Activated CD8-positive, alpha-beta memory T cell treated with anti-CD3 and anti-CD28 coated beads for 1 hour (primary cell): ENCODE results near the gene FAM228B.
"Not testable (repeated sequence)": the region's sequence is repeated elsewhere in the genome, so short reads cannot be mapped to it uniquely, and the experiment has no call there.

Experiments used
- DNase-seq, 2 donors: peaks; one replicate each; pipeline ENCODE4 v3.0.0-alpha.2; 2020; ENCODE audit warnings: low read depth in 1 of 2; ENCODE audit errors: extremely low read depth in 1 of 2

Gene FAM228B

GRCh38 chr2:24101992-24102391 lies 21.3 kb upstream of the FAM228B start:
- no peak for DNase-seq

- no peak for DNase-seq
Measured at GRCh38 chr2:24102677-24103076, 20.6 kb upstream of the FAM228B start.

- no peak for DNase-seq
Measured at GRCh38 chr2:24104110-24104650, 19.1 kb upstream of the FAM228B start.

DNA sequence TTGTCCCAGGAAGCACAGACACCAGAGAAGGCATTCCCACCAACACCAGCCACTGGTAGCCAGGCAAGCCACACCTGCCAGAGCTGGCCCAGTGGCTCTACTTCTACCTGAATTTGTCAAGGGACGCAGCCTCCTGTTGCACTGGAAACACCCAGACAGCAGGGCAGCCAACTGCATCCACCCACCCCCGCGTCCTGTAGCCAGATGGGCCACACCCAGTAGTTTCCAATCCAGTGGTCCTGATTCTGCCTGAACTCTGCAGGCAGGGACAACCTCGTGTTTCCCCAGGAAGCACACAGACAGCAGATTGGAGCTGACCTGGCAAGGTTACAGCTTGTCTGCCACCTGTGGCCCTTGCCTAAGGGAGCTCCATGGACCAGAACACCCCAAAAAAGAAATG lies 18.4 kb upstream of the FAM228B start:
- DNase-seq = no peak

DNA sequence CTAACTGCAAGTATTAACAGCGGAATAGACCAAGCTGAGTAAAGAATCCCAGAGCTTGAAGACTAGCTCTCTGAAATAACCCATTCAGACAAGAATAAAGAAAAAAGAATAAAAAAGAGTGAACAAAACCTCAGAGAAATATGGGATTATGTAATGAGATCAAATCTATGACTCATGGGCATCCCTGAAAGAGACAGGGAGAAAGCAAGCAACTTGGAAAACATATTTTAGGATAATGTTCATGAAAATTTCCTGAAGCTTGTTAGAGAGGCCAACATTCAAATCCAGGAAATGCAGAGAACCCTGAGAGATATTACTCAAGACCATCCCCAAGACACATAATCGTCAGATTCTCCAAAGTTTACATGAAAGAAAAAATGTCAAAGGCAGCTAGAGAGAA lies 17.5 kb upstream of the FAM228B start:
- no peak for DNase-seq

DNA sequence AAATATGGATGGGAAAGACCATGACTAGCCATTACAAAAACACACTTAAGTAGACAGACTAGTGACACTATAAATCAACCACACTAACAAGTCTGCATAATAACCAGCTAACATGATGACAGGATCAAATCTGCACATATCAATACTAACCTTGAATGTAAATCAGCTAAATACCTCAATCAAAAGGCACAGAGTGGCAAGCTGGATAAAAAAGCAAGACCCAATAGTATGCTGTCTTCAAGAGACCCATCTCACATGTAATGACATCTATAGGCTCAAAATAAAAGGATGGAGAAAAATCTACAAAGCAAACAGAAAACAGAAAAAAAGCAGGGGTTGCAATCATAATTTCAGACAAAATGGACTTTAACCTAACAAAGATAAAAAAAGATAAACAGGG lies 16.5 kb upstream of the FAM228B start:
- DNase-seq = no peak

GRCh38 chr2:24107336-24107735 lies 15.9 kb upstream of the FAM228B start:
- DNase-seq = no peak

DNA sequence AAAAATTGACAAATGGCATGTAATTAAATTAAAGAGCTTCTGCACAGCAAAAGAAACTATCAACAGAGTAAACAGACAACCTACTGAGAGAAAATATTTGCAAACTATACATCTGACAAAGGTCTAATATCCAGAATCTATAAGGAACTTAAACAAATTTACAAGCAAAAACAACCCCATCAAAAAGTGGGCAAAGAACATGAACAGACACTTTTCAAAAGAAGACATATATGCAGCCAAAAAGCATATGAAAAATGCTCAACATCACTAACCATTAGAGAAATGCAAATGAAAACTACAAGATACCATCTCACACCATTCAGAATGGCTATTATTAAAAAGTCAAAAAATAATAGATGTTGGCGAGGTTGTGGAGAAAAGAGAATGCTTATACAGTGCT lies 13.8 kb upstream of the FAM228B start:
- not testable (repeated sequence) for DNase-seq

GRCh38 chr2:24110660-24111303 lies 12.5 kb upstream of the FAM228B start:
- DNase-seq = no peak

DNA sequence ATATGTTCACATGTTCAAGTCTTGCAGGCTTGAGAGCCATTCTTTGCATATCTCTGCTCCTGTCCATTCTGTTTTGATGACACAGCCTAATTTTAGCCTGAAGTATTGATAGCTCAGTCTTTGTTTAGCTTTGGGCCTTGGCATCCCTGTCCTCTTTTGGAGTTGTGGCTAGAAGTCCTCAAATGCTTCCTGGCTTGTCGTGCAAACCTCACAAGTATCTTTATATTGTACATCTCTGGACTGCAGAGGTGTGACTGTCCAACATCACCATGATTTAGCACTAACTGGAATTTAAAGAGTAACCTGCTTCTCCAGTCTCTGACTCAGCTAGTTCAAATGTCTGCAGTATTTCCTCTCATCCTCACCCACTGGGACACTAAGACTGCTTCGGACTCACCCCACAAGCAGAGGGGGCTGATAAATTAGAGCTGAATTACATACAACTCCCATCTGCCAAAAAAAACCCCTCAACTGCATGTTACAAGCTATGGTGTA lies 11.8 kb upstream of the FAM228B start:
- DNase-seq = no peak

- no peak for DNase-seq
Measured at GRCh38 chr2:24115057-24115456, 8.2 kb upstream of the FAM228B start.

GRCh38 chr2:24117902-24118301 lies 5.4 kb upstream of the FAM228B start:
- DNase-seq = no peak

DNA sequence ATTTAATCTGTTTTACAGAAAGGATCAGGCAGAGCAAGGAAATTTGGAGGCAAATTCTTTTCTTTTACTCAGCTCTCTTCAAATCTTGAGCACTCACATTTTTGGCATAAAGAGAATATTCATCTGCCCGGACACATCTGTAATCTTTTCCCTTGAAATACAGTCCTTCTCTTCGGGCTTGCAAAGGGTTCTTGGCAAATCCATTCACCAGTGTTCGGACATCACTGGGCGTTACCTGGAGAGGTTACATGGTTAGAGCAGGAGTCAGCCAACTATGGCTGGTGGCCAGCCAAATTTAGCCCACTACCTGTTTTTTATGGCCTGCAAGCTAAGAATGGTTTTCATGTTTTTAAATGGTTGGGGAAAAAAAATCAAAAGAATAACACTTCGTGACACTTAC lies 2.2 kb upstream of the FAM228B start:
- DNase-seq = no peak

- DNase-seq = no peak
Measured at GRCh38 chr2:24121469-24121868, 1.8 kb upstream of the FAM228B start.

GRCh38 chr2:24122366-24123194 lies 689 bp upstream of the FAM228B start:
- no peak for DNase-seq

DNA sequence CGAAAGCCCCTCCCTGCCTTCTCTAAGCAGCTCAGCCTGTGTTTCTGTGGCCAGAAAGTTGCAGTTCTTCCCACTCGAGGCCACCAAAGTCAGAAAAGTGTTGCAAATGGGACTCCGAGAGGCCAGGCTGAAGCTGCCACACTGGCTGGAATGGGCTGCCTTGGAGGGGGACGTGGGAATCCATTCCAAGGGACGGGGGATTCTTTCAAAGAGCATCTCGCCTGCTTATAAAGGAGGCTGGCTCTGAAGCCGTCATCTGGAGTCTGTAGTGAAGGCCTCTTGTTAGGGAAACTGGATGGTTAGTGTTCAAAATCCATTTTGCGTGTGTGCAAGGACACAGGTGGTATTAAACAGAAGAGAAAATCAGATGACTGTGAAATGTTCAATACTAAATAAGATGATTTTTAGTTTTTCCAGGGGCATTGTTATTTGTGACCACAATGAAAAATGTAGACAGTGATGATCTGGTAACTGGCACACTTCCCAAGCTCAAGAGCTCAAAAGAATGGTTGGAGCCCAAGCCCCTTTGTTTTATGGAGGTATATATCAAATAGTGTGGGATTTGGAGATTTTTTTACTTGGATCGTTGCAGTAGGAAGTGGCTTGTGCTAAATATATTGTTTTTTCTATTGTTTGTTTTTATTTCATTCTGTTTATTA lies 782 bp downstream of the FAM228B start:
- no peak for DNase-seq

DNA sequence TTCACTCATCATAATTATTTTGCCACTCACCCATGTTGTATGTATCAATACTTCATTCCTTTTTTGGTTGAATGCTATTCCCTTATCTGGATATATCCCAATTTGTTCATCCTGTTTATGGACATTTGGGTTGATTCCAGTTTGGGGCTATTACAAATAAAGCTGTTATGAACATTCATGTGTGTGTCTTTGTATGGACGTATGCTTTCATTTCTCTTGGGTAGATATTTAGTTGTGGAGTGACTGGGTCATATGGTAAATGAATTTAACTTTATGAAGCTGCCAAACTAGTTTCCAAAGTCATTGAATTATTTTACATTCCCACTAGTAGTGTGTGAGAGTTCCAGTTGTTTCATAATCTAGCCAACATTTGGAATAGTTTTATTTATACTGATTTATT lies 2.7 kb downstream of the FAM228B start:
- no peak for DNase-seq

- DNase-seq = no peak
Measured at GRCh38 chr2:24132543-24132942, 9.3 kb downstream of the FAM228B start.

- not testable (repeated sequence) for DNase-seq
Measured at GRCh38 chr2:24140305-24140704, 17.0 kb downstream of the FAM228B start.

- DNase-seq = no peak
Measured at GRCh38 chr2:24147364-24147763, 24.1 kb downstream of the FAM228B start.

DNA sequence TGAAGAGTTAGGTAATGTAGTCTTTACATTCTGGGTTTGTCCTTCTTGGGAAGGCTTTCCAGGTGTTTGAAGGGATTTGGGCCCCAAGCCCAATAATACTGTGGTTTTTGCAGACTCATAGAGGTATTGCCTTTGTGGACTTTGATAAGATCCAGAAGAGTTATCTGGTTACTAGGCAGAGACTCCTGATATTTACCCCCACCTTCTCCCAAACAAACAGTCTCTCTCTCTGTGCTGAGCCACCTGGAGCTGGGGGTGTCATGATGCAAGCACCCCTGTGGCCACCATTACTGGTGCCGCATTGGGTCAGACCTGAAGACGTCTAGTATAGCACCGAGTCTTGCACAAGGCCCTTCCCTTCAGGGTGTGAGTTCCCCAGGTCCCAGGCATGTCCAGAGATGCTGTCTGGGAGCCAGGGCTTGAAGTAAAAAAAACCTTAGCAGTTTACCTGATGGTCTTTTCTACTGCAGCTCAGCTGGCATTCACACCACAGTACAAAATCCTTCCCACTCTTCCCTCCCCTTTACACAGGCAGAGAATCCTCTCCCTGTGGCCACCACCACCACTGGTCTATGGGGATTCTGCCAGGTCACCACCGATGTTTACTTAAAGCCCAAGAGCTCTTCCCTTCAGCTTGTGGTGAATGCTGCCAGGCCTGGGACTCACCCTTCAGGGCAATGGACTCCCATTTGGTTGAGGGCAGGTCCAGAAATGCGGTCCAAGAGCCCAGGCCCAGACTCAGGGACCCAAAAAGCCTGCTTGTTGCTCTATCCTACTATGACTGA lies 29.3 kb downstream of the FAM228B start:
- DNase-seq = no peak
